Liver (tissue), 9 donors: Measurements from ENCODE around the gene VIL1. TPM values are rescaled to one million over a fixed set of nuclear protein-coding genes. Genes with fewer than 3 reads are reported as not detected.

Experiments
- DNase-seq: peaks from one replicate; pipeline ENCODE4 v3.0.0-alpha.2; 2017; ENCODE audit warnings: low spot score
- H3K27ac ChIP-seq, 2 donors: one replicate each; pipeline ENCODE4 v1.7.0; 2013; ENCODE audit warnings: inconsistent platforms in 2 of 2, low read length in 2 of 2, control low read depth in 1 of 2, low read depth in 1 of 2, mild to moderate bottlenecking in 1 of 2
- H3K27me3 ChIP-seq, 4 donors: one replicate each; pipeline versions ENCODE4 v1.6.1 to v1.7.0; 2013; ENCODE audit warnings: low read length in 3 of 4, inconsistent platforms in 1 of 4, mild to moderate bottlenecking in 1 of 4, moderate library complexity in 1 of 4; ENCODE audit not compliant: control insufficient read depth in 4 of 4, insufficient read depth in 4 of 4
- H3K36me3 ChIP-seq, 4 donors: one replicate each; pipeline versions ENCODE4 v1.6.1 to v1.7.0; 2013; ENCODE audit warnings: low read length in 3 of 4, mild to moderate bottlenecking in 3 of 4, low read depth in 1 of 4, moderate library complexity in 1 of 4; ENCODE audit not compliant: control insufficient read depth in 4 of 4, insufficient read depth in 3 of 4
- H3K4me1 ChIP-seq, 4 donors: one replicate each; pipeline versions ENCODE4 v1.6.1 to v1.7.0; 2013; ENCODE audit warnings: low read length in 3 of 4, mild to moderate bottlenecking in 3 of 4, moderate library complexity in 1 of 4; ENCODE audit not compliant: control insufficient read depth in 4 of 4, insufficient read depth in 4 of 4
- H3K4me3 ChIP-seq, 3 donors: one replicate each; pipeline versions ENCODE4 v1.6.1 to v1.7.0; 2013; ENCODE audit warnings: low read length in 3 of 3, control low read depth in 1 of 3, low read depth in 1 of 3, mild to moderate bottlenecking in 1 of 3
- H3K9ac ChIP-seq, 2 donors: one replicate each; pipeline ENCODE4 v1.7.0; 2013; ENCODE audit warnings: low read length in 2 of 2, mild to moderate bottlenecking in 2 of 2, moderate library complexity in 2 of 2, control low read depth in 1 of 2, low read depth in 1 of 2
- H3K9me3 ChIP-seq, 4 donors: one replicate each; pipeline versions ENCODE4 v1.6.1 to v1.7.0; 2013; ENCODE audit warnings: low read length in 3 of 4; ENCODE audit not compliant: control insufficient read depth in 4 of 4
- ATF3 ChIP-seq: IDR thresholded peaks from 2 replicates; pipeline ENCODE4 v1.6.1; 2016; ENCODE audit warnings: antibody characterized with exemption
- CTCF ChIP-seq: fragments of 150-350 bp; IDR thresholded peaks from 2 replicates; pipeline ENCODE4 v1.5.1; 2017; ENCODE audit warnings: improper control_type of control experiment, low read depth, low read length; ENCODE audit not compliant: missing input control
- EGR1 ChIP-seq, 2 donors: IDR thresholded peaks; 2 replicates each; pipeline ENCODE4 v1.6.1; 2016 to 2018; ENCODE audit warnings: antibody characterized with exemption in 2 of 2, low read depth in 2 of 2
- FOXA1 ChIP-seq: IDR thresholded peaks from 2 replicates; pipeline ENCODE4 v1.6.1; 2016; ENCODE audit warnings: antibody characterized with exemption
- GABPA ChIP-seq, 2 donors: IDR thresholded peaks in 1 of 2; conservative IDR thresholded peaks in 1 of 2; 2 replicates each; pipeline ENCODE4 v1.6.1; 2016; ENCODE audit warnings: antibody characterized with exemption in 2 of 2, mild to moderate bottlenecking in 1 of 2, moderate library complexity in 1 of 2
- HNF4A ChIP-seq, 2 donors: conservative IDR thresholded peaks; 2 replicates each; pipeline ENCODE4 v1.6.1; 2016; ENCODE audit warnings: antibody characterized with exemption in 2 of 2, mild to moderate bottlenecking in 2 of 2
- HNF4G ChIP-seq: IDR thresholded peaks from 2 replicates; pipeline ENCODE4 v1.6.1; 2016; ENCODE audit warnings: antibody characterized with exemption
- JUND ChIP-seq, 2 donors: IDR thresholded peaks; 2 replicates each; pipeline ENCODE4 v1.6.1; 2016; ENCODE audit warnings: antibody characterized with exemption in 2 of 2
- MAX ChIP-seq: IDR thresholded peaks from 2 replicates; pipeline ENCODE4 v1.6.1; 2016; ENCODE audit warnings: antibody characterized with exemption
- REST ChIP-seq: IDR thresholded peaks from 2 replicates; pipeline ENCODE4 v1.6.1; 2016; ENCODE audit warnings: antibody characterized with exemption, mild to moderate bottlenecking
- RXRA ChIP-seq, 2 donors: IDR thresholded peaks; 2 replicates each; pipeline ENCODE4 v1.6.1; 2017 to 2018; ENCODE audit warnings: antibody characterized with exemption in 2 of 2, mild to moderate bottlenecking in 1 of 2
- SP1 ChIP-seq: IDR thresholded peaks from 2 replicates; pipeline ENCODE4 v1.6.1; 2018; ENCODE audit warnings: antibody characterized with exemption, mild to moderate bottlenecking
- TAF1 ChIP-seq: conservative IDR thresholded peaks from 2 replicates; pipeline ENCODE4 v1.6.1; 2016; ENCODE audit warnings: antibody characterized with exemption, mild to moderate bottlenecking
- WGBS: extraction: QIAGEN DNeasy Blood & Tissue Kit; methylation state at CpG from one replicate; pipeline ENCODE4 v1.1.7; 2013; 5-methylcytosine and 5-hydroxymethylcytosine counted together
- polyA plus RNA-seq, 2 donors: library from polyadenylated mRNA; stranded (reverse) in 1 of 2; unstranded in 1 of 2; fragments of 200-250 nt in 1 of 2; fragments of >200 nt in 1 of 2; fragmentation: Nextera tagmentation in 1 of 2; extraction: Ambion mirVana in 1 of 2; gene quantifications; one replicate each; pipeline versions ENCODE4 v1.2.1 to v1.2.3, GENCODE V29; 2013 to 2015
- total RNA-seq, 2 donors: library from RNA; depleted of rRNA; stranded (reverse); fragments of >200 nt; gene quantifications; one replicate each; pipeline ENCODE4 v1.2.3, GENCODE V29; 2014
- donor health status: healthy.
- donor health status: healthy.
- donor health status: healthy.
- donor health status: healthy.
- donor health status: healthy.

Gene VIL1
- total and polyA plus RNA-seq, 4 donors, result 16.4 to 72.0 (median 31.6) TPM

GRCh38 chr2:218401890-218402289 is 17.0 kb upstream of the VIL1 start:
- Histone ChIP-seq H3K27ac (peak overlapping the region; percentile 40 to 67), H3K9ac (peak overlapping the region in 1 of 2 donors; percentile 84), H3K9me3 (no peaks in the 10 kb centered on the region), H3K27me3 (no peaks in the 10 kb centered on the region), H3K36me3 (peaks cover 7 to 19% (median 12%) of the 10 kb centered on the region in 4 donors), H3K4me3 (peak overlapping the region; percentile 76 to 91 (median 88)), H3K4me1 (peaks cover 23 to 70% (median 63%) of the 10 kb centered on the region in 4 donors)
- TF ChIP-seq TAF1 (no peak), MAX (no peak), FOXA1 (no peak), HNF4G (no peak), ATF3 (no peak), CTCF (no peak), GABPA (IDR thresholded peaks at IDR 0.05 in 1 of 2, conservative IDR thresholded peaks at IDR 0.05 in 1 of 2) (no peak), EGR1 (IDR thresholded peaks at IDR 0.05; ENCODE audit: low read depth in 2 of 2) (no peak), HNF4A (conservative IDR thresholded peaks at IDR 0.05) (no peak), RXRA (IDR thresholded peaks at IDR 0.05) (no peak), SP1 (no peak)
- 35% methylated on average over 9 of the region's 9 CpGs for WGBS
- no peak for DNase-seq

GRCh38 chr2:218402491-218402901 is 16.4 kb upstream of the VIL1 start:
- peaks cover 19 to 69% (median 62%) of the 10 kb centered on the region in 4 donors for H3K4me1 ChIP-seq
- DNase-seq, result no peak
- peak overlapping the region in 1 of 2 donors; percentile 40 for H3K27ac ChIP-seq
- no peak overlapping the region for H3K4me3 ChIP-seq
- peaks cover 7 to 19% (median 12%) of the 10 kb centered on the region in 4 donors for H3K36me3 ChIP-seq
- H3K9me3 ChIP-seq, result no peaks in the 10 kb centered on the region
- no peaks in the 10 kb centered on the region for H3K27me3 ChIP-seq
- TF ChIP-seq REST (no peak), EGR1 (IDR thresholded peaks at IDR 0.05; ENCODE audit: low read depth in 2 of 2) (no peak), TAF1 (no peak), JUND (IDR thresholded peaks at IDR 0.05) (no peak)
- peak overlapping the region in 1 of 2 donors; percentile 84 for H3K9ac ChIP-seq
- 34% methylated on average over 8 of the region's 8 CpGs for WGBS
